ENCODE data around the gene CAMSAP2.
"Not testable (repeated sequence)": the region's sequence is repeated elsewhere in the genome, so short reads cannot be mapped to it uniquely, and the experiment has no call there.

Gene CAMSAP2

DNA sequence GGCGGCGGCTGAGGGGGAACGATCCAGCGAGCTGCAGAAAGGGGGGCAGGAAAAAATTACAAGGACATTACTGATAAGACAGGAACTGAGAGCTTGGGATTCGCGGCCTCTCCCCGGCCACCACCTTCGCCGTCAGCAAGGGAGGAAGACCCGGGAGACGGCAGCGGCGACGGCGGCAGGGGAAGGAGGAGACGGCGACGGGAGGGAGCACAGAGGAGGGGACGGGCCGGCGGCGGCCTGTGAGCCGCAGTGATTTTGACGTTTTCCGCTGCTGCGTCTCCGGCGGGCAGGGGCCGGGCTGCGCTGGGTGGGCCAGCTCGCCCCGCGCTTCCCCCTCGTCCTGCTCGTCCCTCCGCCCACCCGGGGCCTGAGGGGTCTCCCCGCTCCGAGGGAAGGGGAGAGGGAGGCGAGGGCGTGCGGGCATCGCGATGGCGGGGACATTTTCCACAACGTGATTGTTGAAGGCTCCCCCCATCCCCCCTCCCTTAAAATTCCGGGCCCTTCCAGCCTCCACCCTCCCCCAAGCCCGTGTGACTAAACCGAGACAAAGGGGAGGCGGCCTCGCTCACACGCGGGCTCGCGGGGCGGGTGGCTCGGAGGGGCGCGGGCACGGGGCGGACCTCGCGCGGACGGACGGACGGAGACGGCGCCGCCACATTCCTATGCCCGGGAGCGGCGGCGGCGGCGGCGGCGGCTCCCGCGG lies 407 bp downstream of the CAMSAP2 start:
- peak overlapping the region; percentile 97 for H3K4me3 ChIP-seq (ENCODE audit: low read length)
- DNase-seq (ENCODE audit: low read depth), result peak; percentile 27
- no peak for TF ChIP-seq CTCF (conservative IDR thresholded peaks at IDR 0.05; ENCODE audit: low read depth, low read length)

GRCh38 chr1:200739702-200740570 lies 1.2 kb downstream of the CAMSAP2 start:
- TF ChIP-seq CTCF (conservative IDR thresholded peaks at IDR 0.05; ENCODE audit: low read depth, low read length), result no peak
- H3K4me3 ChIP-seq (ENCODE audit: low read length), result peak overlapping the region; percentile 97
- no peak for DNase-seq (ENCODE audit: low read depth)

- no peak for TF ChIP-seq CTCF (conservative IDR thresholded peaks at IDR 0.05; ENCODE audit: low read depth, low read length)
- no peak for DNase-seq (ENCODE audit: low read depth)
- peak overlapping the region; percentile 97 for H3K4me3 ChIP-seq (ENCODE audit: low read length)
Observed at GRCh38 chr1:200740571-200741208, 2.0 kb downstream of the CAMSAP2 start.

DNA sequence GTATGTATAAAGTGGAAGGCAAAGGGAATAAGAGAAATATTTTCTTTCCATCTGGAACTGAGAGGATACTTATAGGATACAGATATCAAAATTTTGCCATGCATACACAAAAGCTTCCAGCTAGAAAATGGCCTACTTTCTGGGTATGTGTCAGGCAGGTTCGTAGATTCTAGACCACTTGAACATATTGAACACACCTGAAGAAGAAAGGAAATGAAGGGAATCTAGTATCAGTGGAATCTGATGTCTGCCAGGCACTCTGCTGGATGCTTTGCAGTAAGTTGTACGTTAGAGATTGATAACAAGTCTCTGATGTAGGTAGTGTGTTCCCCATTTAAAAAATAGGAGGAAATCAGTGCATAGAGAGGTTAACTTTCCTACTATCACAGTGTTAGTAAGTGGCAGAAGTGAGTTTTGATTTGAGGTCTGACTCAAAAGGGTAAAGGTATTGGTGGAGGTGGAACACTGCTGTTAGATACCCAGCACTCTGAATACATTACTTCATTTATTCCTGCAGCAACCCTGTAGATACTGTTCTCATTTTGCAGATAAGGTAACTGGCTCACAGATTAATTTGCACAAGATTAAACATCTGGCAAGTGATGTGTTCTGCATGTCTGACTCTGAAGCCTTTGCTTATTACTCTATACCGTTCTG lies 3.0 kb downstream of the CAMSAP2 start:
- no peak for TF ChIP-seq CTCF (conservative IDR thresholded peaks at IDR 0.05; ENCODE audit: low read depth, low read length)
- peak overlapping the region; percentile 97 for H3K4me3 ChIP-seq (ENCODE audit: low read length)
- no peak for DNase-seq (ENCODE audit: low read depth)

DNA sequence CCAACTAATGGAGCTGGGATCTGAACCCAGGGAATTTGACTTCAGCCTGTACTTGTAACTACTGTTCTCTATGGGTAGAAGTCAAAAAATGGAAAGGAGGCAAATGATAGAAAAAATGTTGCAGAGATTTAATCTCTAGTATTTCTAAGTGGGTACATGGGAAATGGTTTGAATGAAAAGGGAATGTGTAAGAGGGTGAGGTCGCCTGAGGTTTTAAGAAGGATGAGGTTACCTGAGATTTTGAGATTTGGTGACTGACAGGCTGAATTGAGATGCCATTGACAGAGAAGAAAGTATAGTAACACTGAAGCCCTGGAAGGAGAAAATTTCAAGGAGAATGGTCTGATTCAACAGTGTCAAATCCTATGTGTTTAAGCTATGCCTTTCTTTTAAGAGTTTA lies 5.5 kb downstream of the CAMSAP2 start:
- TF ChIP-seq CTCF (conservative IDR thresholded peaks at IDR 0.05; ENCODE audit: low read depth, low read length), result no peak
- no peak overlapping the region for H3K4me3 ChIP-seq (ENCODE audit: low read length)
- DNase-seq (ENCODE audit: low read depth), result no peak

- no peak overlapping the region for H3K4me3 ChIP-seq (ENCODE audit: low read length)
- TF ChIP-seq CTCF (conservative IDR thresholded peaks at IDR 0.05; ENCODE audit: low read depth, low read length), result no peak
- no peak for DNase-seq (ENCODE audit: low read depth)
Observed at GRCh38 chr1:200749090-200749489, 10.4 kb downstream of the CAMSAP2 start.

DNA sequence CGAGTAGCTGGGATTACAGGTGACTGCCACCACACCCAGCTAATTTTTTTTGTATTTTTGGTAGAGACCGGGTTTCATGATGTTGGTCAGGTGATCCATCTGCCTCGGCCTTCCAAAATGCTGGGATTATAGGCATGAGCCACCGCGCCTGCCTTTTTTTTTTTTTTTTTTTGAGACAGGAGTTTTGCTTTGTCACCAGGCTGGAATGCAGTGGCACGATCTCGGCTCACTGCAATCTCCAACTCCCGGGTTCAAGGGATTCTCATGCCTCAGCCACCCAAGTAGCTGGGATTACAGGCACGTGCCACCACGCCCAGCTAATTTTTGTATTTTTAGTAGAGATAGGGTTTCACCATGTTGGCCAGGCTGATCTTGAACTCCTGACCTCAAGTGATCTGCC lies 12.1 kb downstream of the CAMSAP2 start:
- H3K4me3 ChIP-seq (ENCODE audit: low read length); DNase-seq (ENCODE audit: low read depth): not testable (repeated sequence)
